ENCODE data around the gene CEP85L.

DNA sequence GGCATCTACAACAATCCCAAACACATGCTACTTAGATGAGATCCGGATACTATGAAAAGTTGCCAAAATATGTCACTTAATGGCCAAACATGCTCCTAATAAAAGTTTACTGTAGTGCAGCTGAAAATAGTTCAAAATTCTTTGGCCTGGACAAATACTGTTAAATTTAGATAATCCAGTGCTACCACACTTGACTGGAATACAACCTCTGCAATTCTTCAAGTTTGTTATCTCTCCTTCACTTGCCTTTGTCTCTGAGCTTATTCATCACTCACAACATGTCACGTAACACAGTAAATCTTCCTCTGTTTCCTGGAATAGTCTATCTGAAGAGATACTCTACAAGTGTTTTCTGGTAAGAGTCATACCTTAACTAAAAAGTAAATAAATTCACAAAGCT is 113.8 kb downstream of the CEP85L start:
- TF ChIP-seq, protein P1, sequence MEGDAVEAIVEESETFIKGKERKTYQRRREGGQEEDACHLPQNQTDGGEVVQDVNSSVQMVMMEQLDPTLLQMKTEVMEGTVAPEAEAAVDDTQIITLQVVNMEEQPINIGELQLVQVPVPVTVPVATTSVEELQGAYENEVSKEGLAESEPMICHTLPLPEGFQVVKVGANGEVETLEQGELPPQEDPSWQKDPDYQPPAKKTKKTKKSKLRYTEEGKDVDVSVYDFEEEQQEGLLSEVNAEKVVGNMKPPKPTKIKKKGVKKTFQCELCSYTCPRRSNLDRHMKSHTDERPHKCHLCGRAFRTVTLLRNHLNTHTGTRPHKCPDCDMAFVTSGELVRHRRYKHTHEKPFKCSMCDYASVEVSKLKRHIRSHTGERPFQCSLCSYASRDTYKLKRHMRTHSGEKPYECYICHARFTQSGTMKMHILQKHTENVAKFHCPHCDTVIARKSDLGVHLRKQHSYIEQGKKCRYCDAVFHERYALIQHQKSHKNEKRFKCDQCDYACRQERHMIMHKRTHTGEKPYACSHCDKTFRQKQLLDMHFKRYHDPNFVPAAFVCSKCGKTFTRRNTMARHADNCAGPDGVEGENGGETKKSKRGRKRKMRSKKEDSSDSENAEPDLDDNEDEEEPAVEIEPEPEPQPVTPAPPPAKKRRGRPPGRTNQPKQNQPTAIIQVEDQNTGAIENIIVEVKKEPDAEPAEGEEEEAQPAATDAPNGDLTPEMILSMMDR (IDR thresholded peaks at IDR 0.05) = no peak
- no peak for TF ChIP-seq POLR2AphosphoS5 (IDR thresholded peaks at IDR 0.05)
